HG03066 (cell line): ENCODE results near the gene COL28A1.

Experiments
- ATAC-seq: cut with Tn5 transposase; IDR thresholded peaks from one replicate; pipeline ENCODE4 v1.9.1; 2021; ENCODE audit warnings: low read depth; ENCODE audit not compliant: unreplicated experiment

The COL28A1 gene

DNA sequence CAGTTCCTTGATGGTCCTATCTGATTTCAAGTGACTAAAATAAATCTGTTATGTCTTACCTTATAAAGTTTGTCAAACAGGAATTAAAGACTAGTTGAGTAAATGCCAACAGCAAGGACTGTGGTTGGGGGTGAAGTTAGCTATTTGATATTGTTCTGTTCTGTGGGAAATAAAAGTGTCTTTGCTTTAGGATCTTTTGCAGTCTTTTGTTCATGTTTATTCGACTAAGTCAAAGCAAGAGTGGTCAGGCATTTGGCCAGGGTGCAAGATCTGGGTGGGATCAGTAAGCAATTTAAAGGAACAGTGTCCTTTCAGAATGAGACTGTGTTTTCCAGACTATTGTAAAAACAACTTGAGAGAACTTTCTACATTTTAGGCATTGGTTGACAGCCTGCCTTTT lies at the start of gene COL28A1:
COL28A1 (minus strand) TSS at position 183 of the 400 bp plus-strand sequence. CDS start 2,998 bp downstream, outside the sequence.
- ATAC-seq: no peak

DNA sequence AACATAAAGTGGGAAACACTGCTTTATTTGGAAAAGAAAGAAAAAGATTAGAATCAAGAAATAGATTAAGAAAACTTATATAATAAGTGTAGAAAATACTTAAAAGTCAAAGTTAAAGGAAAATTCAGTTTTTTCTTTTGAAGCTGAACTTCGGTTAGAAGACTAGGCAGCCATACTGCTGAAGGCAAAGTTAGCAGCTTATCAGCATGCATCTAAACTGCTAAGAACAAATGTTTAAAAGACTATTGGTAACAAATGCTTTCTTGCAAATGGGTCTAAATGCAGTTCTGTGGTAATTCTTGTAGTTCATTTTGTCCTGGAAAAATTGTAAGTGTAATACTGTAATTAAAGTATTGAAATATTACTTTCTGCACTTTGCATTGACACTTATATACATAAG lies 49.0 kb upstream of the COL28A1 start:
- no peak for ATAC-seq

DNA sequence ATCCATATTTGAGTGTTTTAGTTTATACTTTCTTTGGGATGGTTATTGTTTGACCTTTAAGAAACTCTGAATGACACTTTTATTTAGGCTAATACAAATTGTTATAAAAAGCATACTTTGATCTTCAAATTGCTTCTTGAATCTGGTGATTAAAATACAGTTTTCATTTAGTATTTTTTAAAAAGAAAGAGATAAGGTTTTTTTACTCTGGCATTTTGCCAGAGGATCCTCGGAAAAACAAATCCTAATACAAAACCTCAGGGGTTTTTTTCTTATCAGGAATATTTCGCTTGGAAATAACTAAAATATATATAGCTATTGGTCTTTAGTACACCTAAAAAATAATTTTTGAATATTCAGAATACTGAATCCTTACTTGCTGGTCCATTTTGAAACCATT lies 48.1 kb upstream of the COL28A1 start:
- ATAC-seq: no peak

DNA sequence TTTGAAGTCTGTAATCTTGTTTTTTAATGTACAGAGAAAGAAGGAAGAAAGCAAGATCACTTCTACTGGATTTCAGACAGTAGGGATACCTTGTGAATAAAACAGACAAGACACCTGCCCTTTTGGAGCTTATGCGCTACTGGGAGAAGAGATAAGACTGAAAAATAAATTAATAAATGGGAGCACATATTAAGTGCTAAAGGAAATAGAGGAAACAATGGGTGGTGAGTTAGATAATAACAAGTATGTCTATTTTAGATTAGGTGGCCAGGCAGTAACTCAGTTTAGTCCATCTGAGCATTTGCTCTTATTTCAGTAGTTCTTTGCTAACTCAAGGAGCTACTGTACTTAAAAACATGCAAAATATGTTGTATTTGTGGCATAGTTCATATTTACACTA lies 46.9 kb upstream of the COL28A1 start:
- ATAC-seq: no peak

DNA sequence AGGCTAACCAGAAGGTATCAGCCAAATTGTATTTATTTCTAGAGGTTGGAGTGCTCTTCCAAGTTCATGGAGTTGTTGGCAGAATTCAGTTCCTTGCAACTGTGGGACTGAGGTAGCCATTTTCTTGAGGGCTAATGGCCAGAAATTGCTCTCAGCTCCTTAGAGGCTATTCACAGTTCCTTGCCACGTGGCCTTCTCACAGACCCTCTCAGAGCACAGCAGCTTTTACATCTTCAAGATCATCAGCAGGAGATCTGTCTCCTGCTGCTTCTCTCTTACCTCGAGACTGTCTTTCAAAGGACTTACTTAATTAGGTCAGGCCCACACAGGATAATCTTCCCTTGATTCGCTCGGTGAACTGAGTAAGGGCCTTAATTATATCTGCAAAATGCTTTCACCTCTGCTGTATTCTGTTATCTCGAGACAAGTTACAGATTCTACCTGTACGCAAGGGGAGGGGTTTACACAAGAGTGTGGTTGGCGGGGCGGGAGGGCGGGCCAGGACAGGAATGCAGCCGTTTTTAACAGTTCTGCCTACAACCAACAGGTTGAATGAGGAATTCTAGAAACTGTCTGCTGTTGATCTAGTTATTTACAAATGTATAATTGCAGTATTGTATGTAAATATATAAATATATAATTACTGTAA lies 46.0 kb upstream of the COL28A1 start:
- ATAC-seq: no peak

DNA sequence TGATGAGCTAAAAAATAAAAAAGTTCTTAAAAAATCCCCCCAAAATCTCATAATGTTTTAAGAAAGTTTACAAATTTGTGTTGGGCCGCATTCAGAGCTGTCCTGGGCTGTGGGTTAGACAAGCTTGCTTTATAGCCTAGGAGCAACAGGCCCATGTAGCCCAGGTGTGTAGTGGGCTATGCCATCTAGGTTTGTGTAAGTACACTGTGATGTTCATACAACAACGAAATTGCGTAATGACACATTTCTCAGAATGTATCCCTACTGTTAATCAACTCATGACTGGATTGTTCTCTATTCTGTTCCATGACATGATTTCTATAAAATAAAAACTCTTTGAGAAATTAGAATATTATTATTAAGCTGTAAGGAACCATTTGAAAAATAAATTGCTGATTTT lies 44.0 kb upstream of the COL28A1 start:
- ATAC-seq: no peak

DNA sequence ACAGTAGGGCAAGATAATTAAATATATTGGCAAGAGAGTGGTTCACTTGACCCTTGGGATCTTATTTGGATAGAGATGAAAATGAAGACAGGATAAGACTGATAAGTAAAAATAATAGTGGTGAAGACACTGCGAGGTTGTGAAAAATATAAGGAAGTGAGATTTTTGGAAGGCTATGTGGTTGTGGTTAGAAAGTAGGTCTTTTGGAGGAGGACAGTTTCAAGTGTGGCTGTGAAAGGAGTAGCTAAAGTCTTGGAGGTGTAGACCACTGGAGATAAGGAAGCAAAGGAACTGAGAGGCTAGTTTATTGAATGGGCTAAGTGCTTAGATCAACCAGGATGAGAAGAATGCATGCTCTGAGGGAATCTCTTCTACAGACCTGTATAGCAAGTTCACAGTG lies 42.2 kb upstream of the COL28A1 start:
- peak; percentile 59 for ATAC-seq

DNA sequence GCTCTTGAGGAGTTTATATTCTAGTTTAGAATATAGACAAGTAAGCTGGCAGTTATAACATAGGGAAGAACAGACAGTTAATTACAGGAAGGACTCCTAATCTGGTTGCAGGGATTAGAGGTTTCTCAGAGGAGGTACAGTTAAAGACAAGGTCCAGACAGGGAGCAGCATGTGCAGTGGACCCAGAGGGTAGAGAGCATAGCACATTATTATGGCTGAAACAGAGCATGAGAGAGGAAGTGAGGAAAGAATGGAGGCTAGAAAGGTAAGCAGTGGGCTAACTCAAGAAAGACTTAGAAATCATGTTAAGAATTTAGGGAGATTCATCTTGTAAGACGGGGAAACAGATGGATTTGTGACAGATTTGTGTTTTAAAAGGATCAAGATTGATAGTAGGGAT lies 40.7 kb upstream of the COL28A1 start:
- no peak for ATAC-seq

DNA sequence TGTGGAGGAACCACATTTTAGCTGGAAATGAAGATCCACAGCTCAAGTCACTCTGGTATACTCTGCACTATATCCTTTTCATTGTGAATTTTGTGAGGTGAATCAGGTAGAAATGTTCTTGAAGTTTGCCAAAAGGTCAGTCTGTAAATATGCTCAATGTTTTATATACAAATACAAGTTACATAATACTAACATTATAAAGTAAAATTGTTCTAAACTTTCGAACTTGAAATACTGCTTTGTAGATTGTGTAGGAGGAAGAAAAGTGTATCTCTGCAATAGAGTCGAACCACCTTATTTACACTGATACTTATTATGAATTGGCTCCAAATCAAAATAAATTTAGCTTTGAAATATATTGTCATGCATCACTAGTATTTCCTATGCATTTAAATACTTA lies 38.0 kb upstream of the COL28A1 start:
- ATAC-seq: no peak

DNA sequence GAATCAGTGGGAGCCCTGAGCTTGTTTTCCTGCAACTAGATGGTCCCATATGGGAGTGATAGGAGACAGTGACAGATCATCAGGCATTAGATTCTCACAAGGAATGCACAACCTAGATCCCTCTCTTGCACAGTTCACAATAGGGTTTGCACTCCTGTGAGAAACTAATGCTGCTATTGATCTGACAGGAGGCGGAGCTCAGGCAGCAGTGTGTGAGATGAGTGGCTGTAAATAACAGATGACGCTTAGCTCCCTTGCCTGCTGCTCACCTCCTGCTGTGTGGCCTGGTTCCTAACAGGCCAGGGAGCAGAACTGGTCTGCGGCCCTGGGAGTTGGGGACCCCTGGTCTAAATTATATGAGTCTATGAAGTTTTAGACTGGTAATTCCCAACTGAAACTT lies 34.9 kb upstream of the COL28A1 start:
- no peak for ATAC-seq

DNA sequence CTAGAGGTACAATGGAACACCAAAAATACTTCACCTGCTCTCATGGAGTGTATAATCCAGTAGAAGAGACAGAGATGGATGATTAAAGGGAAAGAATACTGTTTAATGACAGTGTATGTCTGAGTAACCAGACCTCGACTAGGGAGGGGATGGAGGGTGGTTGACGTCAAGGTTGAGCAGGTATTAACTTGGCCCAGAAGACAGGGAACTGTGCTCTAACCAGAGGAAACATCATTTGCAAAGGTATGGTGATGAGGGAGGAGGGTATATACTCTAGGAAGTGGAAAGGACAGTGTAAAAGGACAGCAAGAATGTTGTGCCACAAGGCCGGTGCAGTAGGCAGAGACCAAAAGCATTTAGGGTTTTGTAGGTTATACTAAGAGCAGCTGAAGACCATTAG lies 33.9 kb upstream of the COL28A1 start:
- ATAC-seq: no peak

DNA sequence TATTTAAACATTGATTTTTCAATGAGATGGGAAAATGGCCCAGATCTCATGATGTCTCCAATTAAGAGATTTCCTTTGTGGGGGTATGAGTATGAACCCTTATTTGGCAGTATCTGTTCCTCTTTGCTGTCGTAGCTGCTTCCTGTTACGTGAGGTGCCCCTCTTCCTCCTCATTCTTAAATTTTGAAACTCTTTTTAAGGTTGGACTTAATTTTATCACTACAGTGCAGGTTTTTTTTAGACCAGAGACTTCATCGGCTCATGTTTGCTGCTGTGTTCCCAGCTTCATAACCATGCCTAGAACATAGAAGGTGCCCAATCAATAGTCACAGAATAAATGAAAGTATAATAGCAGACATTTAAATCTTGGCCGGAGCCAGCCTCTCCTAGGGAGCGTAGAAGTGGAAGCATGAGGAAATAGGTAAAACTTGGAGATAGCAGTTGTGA lies 33.4 kb upstream of the COL28A1 start:
- ATAC-seq: peak; percentile 44

DNA sequence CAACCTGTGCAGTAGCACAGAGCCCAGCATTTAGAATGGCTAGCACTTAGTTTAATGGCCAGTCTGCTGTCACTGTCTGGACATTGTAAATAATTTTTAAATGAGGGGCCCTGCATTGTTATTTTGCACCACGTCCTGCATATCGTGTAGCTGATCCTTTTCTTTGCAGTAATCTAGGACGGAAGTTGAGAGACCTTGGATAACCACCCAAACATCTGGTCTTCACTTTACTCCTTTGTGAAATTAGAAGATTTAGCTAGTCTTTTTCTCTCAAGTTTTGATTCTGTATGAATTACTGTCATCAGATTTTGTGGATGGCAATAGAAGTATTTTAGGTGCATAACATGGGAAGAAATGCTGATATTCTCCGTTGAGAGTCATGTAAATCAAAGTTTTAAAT lies 32.9 kb upstream of the COL28A1 start:
- no peak for ATAC-seq

DNA sequence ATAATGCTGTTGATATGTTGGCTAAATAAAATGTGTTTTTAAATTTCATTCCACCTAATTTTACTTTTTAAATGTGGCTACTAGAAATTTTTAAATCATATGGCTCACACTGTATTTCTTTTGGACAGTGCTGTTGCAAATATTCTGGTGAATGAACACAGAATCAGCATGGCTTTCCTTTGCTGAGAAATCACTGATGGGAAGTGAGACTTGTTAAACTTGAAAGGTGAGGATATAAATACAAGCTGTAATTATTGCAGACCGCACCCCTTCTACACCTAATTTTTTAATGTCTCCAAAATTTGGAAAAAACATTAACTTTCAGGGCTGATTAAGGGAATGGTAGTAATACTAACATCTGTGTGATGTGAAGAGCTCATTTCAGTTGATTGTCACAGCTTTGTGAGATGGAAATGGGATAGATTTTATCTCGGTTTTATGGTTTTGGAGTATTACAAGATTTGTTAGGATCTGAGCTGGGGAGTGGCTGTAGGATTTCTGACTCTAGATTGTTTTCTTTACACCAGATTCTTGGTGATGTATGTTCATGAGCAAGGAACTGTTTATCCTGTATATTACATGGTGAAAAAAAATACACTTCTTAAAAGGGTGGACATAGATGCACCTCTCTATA lies 32.3 kb upstream of the COL28A1 start:
- no peak for ATAC-seq

DNA sequence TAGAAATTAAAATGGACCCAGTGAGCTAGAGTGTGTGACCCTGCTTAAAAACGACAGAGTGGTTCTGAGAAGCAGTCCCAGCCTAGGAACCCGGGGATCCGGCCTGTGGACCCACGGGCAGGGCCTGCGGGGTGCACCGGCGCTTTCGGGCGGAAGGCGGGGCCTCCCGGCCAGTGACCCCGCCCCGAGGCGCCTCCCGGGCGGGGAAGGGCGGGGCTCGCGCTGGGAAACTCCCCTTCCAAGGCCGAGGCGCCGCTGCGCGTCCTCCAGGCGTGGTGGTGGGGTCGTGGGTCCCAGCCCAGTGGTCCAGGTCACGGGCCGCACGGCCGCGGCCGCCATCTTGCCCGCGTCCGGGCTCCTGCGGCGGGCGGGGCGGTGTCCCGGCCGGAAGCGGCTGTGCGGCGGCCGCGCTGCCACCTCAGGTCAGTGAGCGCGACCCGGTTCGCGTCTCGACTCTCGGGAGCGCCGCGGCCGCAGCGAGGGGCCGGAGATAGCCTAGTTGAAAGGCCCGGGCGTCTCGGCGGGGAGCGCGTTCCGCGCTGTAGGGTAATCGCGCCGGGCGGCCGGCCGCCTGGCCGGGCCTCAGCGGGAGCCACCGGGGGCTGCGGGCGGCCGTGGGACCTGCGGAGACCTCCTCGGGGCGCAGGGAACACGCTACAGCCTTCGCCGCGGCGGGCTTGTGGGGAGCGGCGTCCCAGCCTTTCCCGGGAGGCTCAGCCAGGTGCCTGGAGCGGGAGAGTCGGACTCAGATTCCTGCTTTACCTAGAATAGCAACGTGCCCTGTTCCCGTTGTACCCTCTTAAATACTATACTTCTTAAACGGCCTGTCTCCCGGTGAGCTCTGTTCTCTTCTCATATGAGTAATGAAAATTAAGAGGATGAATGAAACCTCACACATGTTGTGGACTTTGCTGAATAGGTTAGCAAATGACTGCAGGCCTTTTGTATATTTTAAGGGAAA lies 31.3 kb upstream of the COL28A1 start, which contains the start of gene MIOS:
MIOS (plus strand) TSS at position 234 of the 961 bp plus-strand sequence. CDS start 5,592 bp downstream, outside the sequence.
- peak; percentile 53 for ATAC-seq

DNA sequence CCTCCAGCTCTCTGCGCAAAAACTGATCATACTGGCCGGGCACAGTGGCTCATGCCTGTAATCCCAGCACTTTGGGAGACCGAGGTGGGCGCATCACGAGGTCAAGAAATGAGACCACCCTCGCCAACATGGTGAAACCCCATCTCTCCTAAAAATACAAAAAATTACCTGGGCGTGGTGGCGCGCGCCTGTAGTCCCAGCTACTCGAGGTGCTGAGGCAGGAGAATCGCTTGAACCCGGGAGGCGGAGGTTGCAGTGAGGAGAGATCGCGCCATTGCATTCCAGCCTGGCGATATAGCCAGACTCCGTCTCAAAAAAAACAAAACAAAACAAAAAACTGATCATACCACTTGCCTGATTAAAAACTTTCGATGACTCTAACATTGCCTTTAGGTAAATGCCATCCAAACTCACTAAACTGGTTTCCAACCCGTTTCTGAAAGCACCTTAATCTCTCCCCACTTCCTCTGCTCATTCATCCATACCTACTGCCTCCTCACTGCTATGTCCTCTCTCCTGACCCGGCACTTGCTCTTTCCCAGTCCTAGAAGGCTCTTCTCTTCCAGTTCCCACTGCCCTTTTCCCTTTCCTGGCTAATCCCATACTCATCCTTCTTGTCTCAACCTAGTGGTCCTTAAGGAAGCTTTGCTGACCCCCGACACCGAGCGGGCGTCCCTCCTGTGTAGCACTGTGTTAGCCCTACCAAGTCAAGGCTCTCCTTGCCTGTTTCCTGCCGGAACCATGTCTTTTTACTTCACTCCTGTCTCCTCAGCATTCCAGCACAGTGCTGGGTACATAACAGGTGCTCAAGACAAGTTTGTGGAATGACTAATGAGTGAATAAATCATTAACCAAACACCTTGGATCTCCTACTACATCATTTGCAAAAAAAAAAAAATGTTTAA lies 30.3 kb upstream of the COL28A1 start:
- peak; percentile 18 for ATAC-seq

DNA sequence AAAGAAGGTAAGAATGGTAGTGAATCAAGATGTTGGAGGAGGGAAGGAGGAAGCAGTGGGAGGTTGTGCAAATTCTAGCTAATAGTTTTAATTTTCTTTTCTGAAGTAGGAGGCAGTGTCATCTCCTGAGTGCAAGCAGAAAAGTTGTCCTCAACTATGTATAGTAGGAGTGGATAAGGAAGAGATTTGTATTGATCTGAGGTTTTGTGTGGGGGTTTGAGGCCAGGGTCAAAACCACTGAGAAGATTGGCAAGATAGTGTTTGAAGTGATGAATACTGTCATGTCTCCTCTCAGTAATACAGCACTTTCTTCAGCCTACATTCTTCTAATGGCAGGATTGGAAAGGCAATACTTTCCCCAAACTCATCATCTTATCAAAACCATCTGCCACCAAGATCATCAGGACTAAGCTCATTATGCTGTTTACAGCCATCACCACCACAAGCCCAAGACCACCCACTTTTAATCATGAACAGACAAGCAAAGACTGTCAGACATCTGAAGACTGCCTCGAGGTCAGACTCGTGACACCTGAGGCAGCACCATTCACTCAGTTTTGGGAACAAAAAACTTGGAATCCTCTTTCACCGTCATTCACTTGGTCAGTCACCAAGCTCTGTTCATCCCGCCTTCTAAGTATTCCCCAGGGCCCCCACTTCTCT lies 29.5 kb upstream of the COL28A1 start:
- ATAC-seq: no peak

DNA sequence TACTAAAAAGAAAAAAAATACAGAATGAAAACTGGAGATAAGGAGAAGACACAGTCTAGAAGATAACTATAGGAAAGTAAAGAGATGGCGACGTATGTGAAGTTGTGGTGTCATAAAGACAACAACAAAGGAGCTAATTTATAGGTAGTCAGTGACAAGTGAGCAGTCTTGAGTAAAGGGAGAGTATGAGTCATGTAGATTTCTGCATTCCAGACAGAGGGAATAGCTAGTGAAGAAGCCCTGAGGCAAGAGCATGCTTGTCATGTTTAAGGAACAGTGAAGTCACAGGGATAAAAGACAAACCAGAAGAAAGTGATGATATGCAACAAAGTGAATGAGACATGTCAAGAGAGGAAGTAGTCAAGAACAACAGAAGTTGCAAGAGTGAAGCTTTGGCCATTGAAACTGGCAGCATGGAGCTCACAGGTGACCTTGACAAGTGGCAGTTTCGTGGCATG lies 28.7 kb upstream of the COL28A1 start:
- ATAC-seq: no peak

DNA sequence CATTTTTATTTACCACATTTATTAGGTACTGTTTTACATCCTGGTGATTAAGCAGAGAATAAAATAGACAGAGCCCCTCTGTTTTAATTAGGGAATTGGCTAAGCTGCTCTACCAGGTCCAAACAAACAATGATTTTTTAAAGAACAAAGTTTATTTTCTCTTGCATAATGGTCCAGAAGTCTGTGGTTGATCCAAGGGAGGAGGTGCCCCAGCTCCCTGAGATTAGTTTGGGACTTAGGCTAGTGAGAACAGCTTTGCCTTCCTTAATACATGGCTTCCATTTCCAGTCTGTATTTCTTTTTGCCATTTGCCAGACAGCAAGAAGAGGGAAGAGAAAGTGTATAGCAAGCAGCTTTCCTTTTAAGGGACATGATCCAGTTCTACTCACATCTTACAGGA lies 28.1 kb upstream of the COL28A1 start:
- no peak for ATAC-seq

DNA sequence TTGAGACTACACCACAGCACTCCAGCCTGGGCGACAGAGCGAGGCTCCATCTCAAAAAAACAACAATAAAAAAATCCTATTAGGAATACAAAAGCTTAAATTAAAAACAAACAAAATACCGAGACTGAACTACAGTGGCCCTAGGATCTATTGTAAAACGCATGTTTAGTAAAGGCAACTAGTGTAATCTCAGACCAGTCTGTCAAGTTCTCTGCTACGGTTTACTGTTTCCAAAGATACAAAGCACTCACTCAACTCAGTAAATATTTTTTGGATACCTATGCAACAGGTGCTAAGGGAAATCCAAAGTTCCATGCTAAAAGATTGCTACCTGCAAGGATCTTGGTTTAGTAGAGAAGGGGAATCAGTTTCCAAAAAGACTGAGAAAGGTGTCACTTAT lies 27.6 kb upstream of the COL28A1 start:
- no peak for ATAC-seq
